Endometrial microvascular endothelial cells (primary cell): ENCODE results near the gene GFI1. TPM values are rescaled to one million over a fixed set of nuclear protein-coding genes. Genes with fewer than 3 reads are reported as not detected.
"Not testable (repeated sequence)": the region's sequence is repeated elsewhere in the genome, so short reads cannot be mapped to it uniquely, and the experiment has no call there.

Source experiments
- in situ Hi-C: cut with HindIII; loops from 2 replicates; pipeline ENCODE4 v1.10.0; 2017; ENCODE audit warnings: low sequenced_read_pairs, low pct_unique_long_range_greater_than_20kb; ENCODE audit errors: inconsistent ontology term
- total RNA-seq: library from RNA; depleted of rRNA; stranded (reverse); fragments of >200 nt; gene quantifications from one replicate; pipeline ENCODE4 v1.2.3, GENCODE V29; 2015; ENCODE audit errors: inconsistent ontology term

The GFI1 gene
- not detected for total RNA-seq

GRCh38 chr1:92486251-92487077 is at the start of gene GFI1:
GFI1 (minus strand) TSS chr1:92486925; CDS start chr1:92483487, 3,438 bp downstream.
- in situ Hi-C loops: no loop called here

- in situ Hi-C loops: not testable (repeated sequence)
Observed at GRCh38 chr1:92532371-92532770, 45.6 kb upstream of the GFI1 start.

- in situ Hi-C loops: not testable (repeated sequence)
Observed at GRCh38 chr1:92531939-92532338, 45.2 kb upstream of the GFI1 start.

- in situ Hi-C loops: no loop called here
Observed at GRCh38 chr1:92527670-92528069, 40.9 kb upstream of the GFI1 start.

- in situ Hi-C loops: not testable (repeated sequence)
Observed at GRCh38 chr1:92524944-92525590, 38.3 kb upstream of the GFI1 start.

GRCh38 chr1:92519043-92519442 is 32.3 kb upstream of the GFI1 start:
- in situ Hi-C loops: no loop called here

- in situ Hi-C loops: no loop called here
Observed at GRCh38 chr1:92516574-92516973, 29.8 kb upstream of the GFI1 start.

- in situ Hi-C loops: no loop called here
Observed at GRCh38 chr1:92515796-92516201, 29.1 kb upstream of the GFI1 start.

- in situ Hi-C loops: no loop called here
Observed at GRCh38 chr1:92511541-92511940, 24.8 kb upstream of the GFI1 start.

GRCh38 chr1:92509619-92510018 is 22.9 kb upstream of the GFI1 start:
- in situ Hi-C loops: no loop called here

- in situ Hi-C loops: no loop called here
Observed at GRCh38 chr1:92505015-92505692, 18.4 kb upstream of the GFI1 start.

GRCh38 chr1:92504291-92505014 is 17.7 kb upstream of the GFI1 start:
- in situ Hi-C loops: no loop called here

GRCh38 chr1:92503926-92504285 is 17.2 kb upstream of the GFI1 start:
- in situ Hi-C loops: no loop called here

- in situ Hi-C loops: no loop called here
Observed at GRCh38 chr1:92503043-92503925, 16.6 kb upstream of the GFI1 start.

GRCh38 chr1:92502247-92502646 is 15.5 kb upstream of the GFI1 start:
- in situ Hi-C loops: no loop called here

- in situ Hi-C loops: no loop called here
Observed at GRCh38 chr1:92500552-92500951, 13.8 kb upstream of the GFI1 start.

GRCh38 chr1:92495392-92496063 is 8.8 kb upstream of the GFI1 start:
- in situ Hi-C loops: no loop called here
